NCI-H2227 (cell line): ENCODE data around the gene DDX23.
"Not testable (repeated sequence)": the region's sequence is repeated elsewhere in the genome, so short reads cannot be mapped to it uniquely, and the experiment has no call there.

Source experiments
- DNase-seq: peaks from one replicate; lab custom pipeline; 2025; ENCODE audit not compliant: unreplicated experiment; lab: John Stamatoyannopoulos, UW

DDX23 gene

DNA sequence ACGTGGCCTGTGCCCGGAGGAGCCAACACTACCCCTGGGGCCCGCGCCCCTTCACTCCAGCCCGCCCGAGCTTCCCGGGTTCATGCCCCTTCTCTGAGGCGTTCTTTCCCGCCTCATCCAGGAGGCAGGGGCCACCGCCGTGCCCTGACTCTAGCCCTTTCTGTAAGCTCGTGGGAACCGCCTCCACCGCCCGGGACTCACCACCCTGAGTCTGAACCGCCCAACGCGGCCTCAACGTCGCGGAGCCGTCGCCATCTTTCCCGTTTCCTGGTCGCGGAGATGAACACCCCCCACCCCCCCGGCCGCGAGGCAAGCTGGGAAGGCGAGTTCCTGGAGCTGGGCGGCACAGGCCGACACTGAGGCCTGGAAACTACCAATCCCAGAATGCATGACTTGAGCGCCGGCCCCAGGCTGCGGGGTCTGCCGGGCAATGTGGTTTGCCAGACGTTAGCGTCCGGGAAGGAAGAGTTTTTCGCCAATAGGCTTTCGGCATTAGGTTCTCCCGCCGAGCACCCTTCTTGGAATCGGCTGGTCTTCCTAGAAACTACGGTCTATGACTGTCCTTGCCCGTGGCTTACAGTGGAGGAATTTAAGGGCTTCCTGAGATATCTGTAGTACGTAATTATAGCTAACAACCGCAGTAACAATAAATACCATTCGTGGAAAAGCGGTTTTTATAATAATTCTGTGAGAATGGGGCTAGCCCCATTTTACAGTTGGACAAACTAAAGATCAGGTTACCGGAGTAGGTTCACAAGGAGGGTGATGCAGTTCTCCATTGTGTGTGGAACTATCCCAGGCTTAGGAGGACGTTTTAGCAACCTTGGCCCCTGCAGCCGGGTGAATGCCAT, at the start of gene DDX23:
Gene DDX23 (minus strand): TSS at position 281 of the 851 bp plus-strand sequence. CDS start 6,381 bp downstream, outside the sequence.
- peak; percentile 95 for DNase-seq

GRCh38 chr12:48901278-48901677, 49.3 kb upstream of the DDX23 start:
- DNase-seq = no peak

DNA sequence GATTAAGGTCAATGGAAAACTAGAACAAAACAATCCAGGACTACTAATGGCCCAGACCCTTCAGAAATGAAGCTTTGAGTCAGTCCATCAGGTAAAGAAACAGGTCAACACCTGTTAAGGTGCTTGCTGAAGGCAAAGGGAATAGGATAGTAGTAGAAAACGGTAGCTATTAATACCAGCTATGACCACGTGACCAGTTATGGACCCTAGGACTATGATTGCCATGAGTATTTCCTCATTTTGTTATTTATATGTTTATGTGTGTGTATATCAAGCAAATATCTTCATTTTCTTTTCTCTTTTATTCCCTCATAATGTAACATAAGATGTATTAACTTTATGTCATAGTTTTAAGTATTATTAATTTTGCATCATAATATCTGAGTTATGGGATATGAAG, 47.7 kb upstream of the DDX23 start:
- DNase-seq = no peak

- no peak for DNase-seq
Observed at GRCh38 chr12:48894271-48894670, 42.3 kb upstream of the DDX23 start.

- DNase-seq = peak; percentile 86
Observed at GRCh38 chr12:48890657-48891418, 38.9 kb upstream of the DDX23 start.

DNA sequence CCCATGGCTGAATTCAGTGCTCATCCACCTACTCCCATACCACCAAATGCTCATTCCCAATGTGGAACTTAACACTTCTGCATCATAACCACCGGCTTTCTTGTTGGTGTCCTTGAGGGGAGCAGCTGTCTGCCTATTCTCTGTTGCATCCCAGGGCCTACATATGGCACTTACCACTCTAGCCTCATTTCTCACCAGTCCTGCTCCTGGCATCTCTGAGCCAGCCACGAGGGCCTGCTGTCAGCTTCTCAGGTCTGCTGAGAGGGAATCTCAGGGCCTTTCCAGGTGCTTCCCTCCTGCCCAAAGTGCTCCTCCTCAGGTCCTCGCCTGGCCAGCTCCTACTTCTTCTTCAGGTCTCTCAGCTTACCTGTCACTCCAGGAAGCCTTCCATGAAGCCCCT, 37.7 kb upstream of the DDX23 start:
- no peak for DNase-seq

GRCh38 chr12:48883305-48884161, 31.6 kb upstream of the DDX23 start:
- DNase-seq = peak; percentile 48

DNA sequence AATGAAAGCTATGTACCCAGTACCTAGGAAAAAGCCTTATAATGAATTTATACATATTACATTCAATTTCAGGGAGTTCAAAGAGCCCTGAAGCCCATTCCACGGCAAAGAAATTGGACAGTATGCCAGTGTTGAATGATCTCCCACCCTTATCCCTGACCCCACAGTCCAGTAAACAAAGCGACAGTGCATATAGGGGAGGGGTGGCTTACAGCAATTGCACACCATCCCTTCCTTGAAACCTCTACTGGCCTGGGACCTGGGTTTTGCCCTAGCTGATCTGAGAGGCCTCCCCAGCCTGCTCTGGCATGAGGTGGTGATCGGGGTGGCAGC, 31.0 kb upstream of the DDX23 start:
- no peak for DNase-seq

- no peak for DNase-seq
Observed at GRCh38 chr12:48882315-48882687, 30.3 kb upstream of the DDX23 start.

- no peak for DNase-seq
Observed at GRCh38 chr12:48881686-48882314, 29.8 kb upstream of the DDX23 start.

GRCh38 chr12:48880647-48881046, 28.7 kb upstream of the DDX23 start:
- no peak for DNase-seq

DNA sequence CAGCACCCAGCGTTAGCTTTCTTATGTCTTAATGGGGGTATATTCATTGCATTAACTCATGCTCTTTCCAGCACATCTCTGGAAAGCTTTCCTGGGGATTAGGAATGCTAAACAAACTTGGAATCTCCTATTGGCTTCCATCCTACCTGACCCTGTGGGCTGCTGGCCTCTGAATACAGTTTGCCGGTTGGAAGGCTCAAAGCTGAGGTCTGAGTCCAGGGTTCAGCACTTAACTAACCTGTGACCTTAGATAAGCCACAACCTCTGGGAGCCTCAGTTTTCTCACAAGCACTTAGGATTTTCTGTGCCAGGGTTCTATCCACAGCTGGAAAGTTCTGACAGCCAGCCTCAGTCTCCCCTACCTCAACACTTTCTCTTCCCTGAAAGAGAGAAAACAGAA, 26.6 kb upstream of the DDX23 start:
- DNase-seq = no peak

DNA sequence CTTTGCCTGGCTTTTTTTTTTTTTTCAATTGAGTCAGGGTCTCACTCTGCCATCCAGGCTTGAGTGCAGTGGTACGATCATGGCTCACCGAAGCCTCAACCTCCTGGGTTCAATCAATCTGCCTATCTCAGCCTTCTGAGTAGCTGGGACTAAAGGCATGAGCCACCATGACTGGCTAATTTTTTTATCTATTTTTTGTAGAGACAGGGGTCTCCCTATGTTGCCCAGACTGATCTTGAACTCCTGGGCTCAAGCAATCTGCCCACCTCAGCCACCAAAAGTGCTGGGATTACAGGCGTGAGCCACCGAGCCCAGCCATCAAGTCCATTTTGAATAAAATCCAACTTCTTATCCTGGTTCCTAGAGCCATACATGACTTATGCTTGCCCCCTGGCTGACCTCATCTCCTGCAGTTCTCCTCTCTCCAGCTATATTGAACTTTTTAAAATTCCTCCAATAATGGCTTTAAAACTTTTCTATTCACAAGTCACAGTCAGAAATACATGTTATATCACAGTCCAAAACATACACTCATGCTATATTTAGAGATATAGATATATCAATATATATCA, 24.1 kb upstream of the DDX23 start:
- no peak for DNase-seq

GRCh38 chr12:48873534-48873933, 21.6 kb upstream of the DDX23 start:
- DNase-seq = not testable (repeated sequence)

- DNase-seq = no peak
Observed at GRCh38 chr12:48873096-48873495, 21.1 kb upstream of the DDX23 start.

DNA sequence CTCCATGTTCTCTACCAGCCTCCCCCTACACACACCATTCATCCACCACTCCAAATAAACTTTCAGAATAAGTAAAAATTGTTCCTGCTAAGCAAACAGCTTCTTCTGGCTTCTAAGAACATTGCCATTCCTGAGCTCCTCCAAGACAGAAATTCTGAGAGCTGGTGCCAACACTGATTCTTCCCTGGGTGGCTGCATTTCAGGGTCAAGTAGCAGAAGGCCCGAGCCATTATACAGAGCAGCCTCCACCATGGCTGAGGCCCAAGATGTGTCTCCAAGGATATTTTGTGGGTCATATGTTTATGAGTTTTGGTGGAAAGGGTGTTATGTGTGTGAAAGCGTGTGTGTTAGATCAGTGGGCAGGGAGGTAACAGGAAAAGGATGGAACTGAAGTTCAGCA, 17.2 kb upstream of the DDX23 start:
- no peak for DNase-seq

GRCh38 chr12:48868451-48868850, 16.5 kb upstream of the DDX23 start:
- DNase-seq = no peak

- DNase-seq = no peak
Observed at GRCh38 chr12:48866052-48866711, 14.2 kb upstream of the DDX23 start.

- peak; percentile 91 for DNase-seq
Observed at GRCh38 chr12:48865281-48866051, 13.5 kb upstream of the DDX23 start, which contains the start of gene RND1. TSS of gene RND1 (minus strand) at chr12:48865870. CDS start at chr12:48865767, 103 bp downstream.
